GM12891 (cell line): ENCODE data around the gene ATL1.

Experiments
- POLR2A ChIP-seq: IDR thresholded peaks from 2 replicates; pipeline ENCODE4 v1.6.1; 2011; ENCODE audit warnings: low read depth, low read length, control low read depth
- POLR2AphosphoS5 ChIP-seq: IDR thresholded peaks from 2 replicates; pipeline ENCODE4 v1.6.1; 2011; ENCODE audit warnings: low read depth, low read length, control low read depth
- POU2F2 ChIP-seq: IDR thresholded peaks from 2 replicates; pipeline ENCODE4 v1.6.1; 2011; ENCODE audit warnings: low read depth, mild to moderate bottlenecking, control low read depth, low read length, moderate library complexity
- SPI1 ChIP-seq: IDR thresholded peaks from 2 replicates; pipeline ENCODE4 v1.6.1; 2011; ENCODE audit warnings: low read depth, low read length, control low read depth

DNA sequence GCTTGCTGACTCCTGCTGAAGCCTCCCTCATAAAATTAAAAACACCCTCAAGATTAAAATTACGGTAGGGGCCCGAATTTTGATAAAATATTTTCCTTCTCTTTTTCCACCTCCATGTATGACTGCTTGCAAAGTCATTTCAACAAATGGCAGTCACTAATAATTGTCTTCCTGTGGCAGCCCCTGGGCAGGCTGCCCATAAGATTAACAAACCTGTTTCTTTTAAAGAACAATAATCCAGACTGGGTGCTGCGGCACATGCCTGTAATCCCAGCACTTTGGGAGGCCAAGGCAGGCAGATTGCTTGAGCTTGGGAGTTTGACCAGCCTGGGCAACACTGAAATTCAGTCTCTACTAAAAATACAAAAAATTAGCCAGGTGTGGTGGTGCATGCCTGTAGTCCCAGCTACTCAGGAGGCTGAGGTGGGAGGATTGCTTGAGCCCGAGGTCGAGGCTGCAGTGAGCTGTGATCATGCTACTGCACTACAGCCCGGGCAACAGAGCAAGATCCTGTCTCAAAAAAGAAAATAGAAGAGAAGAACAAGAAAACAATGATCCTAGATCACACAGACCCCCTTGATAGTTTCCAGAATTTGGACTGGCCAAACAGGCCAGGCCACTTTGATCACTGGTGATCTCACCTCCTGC, 99.5 kb downstream of the ATL1 start:
- no peak for TF ChIP-seq POLR2AphosphoS5
- TF ChIP-seq POLR2A, result no peak
- TF ChIP-seq POU2F2, result no peak
- no peak for TF ChIP-seq SPI1
